ENCODE results near the gene STXBP5.
A peak's percentile ranks its signal among the peaks of the same experiment; 100 is the strongest.
"Not testable (repeated sequence)": the region's sequence is repeated elsewhere in the genome, so short reads cannot be mapped to it uniquely, and the experiment has no call there.

The STXBP5 gene

GRCh38 chr6:147297663-147298316 lies 93.6 kb downstream of the STXBP5 start:
- DNase-seq (ENCODE audit: low spot score) = no peak

GRCh38 chr6:147298461-147298860 lies 94.2 kb downstream of the STXBP5 start:
- no peak for DNase-seq (ENCODE audit: low spot score)

- DNase-seq (ENCODE audit: low spot score) = no peak
These were observed 94.8 kb downstream of the STXBP5 start for GRCh38 chr6:147299035-147299434.

- no peak for DNase-seq (ENCODE audit: low spot score)
These were observed 96.9 kb downstream of the STXBP5 start for GRCh38 chr6:147301070-147301469.

GRCh38 chr6:147304016-147304415 lies 99.8 kb downstream of the STXBP5 start:
- DNase-seq (ENCODE audit: low spot score) = no peak

GRCh38 chr6:147310521-147310920 lies 106.3 kb downstream of the STXBP5 start:
- no peak for DNase-seq (ENCODE audit: low spot score)

- no peak for DNase-seq (ENCODE audit: low spot score)
These were observed 107.0 kb downstream of the STXBP5 start for GRCh38 chr6:147311218-147311617.

GRCh38 chr6:147321260-147321659 lies 117.0 kb downstream of the STXBP5 start:
- DNase-seq (ENCODE audit: low spot score) = no peak

- DNase-seq (ENCODE audit: low spot score) = peak; percentile 37
These were observed 118.3 kb downstream of the STXBP5 start for GRCh38 chr6:147322299-147323162.

GRCh38 chr6:147325557-147325956 lies 121.3 kb downstream of the STXBP5 start:
- no peak for DNase-seq (ENCODE audit: low spot score)

- DNase-seq (ENCODE audit: low spot score) = no peak
These were observed 127.2 kb downstream of the STXBP5 start for GRCh38 chr6:147331401-147331800.

GRCh38 chr6:147337921-147338320 lies 133.7 kb downstream of the STXBP5 start:
- no peak for DNase-seq (ENCODE audit: low spot score)

GRCh38 chr6:147341486-147341885 lies 137.3 kb downstream of the STXBP5 start:
- DNase-seq (ENCODE audit: low spot score) = no peak

GRCh38 chr6:147345902-147346301 lies 141.7 kb downstream of the STXBP5 start:
- DNase-seq (ENCODE audit: low spot score) = no peak

GRCh38 chr6:147347179-147347881 lies 143.1 kb downstream of the STXBP5 start:
- DNase-seq (ENCODE audit: low spot score) = no peak

- DNase-seq (ENCODE audit: low spot score) = no peak
These were observed 143.8 kb downstream of the STXBP5 start for GRCh38 chr6:147347882-147348575.

GRCh38 chr6:147361311-147361981 lies 157.2 kb downstream of the STXBP5 start:
- no peak for DNase-seq (ENCODE audit: low spot score)

- no peak for DNase-seq (ENCODE audit: low spot score)
These were observed 162.1 kb downstream of the STXBP5 start for GRCh38 chr6:147366290-147366689.

- DNase-seq (ENCODE audit: low spot score) = no peak
These were observed 167.1 kb downstream of the STXBP5 start for GRCh38 chr6:147371325-147371724.

GRCh38 chr6:147372806-147373205 lies 168.6 kb downstream of the STXBP5 start:
- no peak for DNase-seq (ENCODE audit: low spot score)

GRCh38 chr6:147378819-147379218 lies 174.6 kb downstream of the STXBP5 start:
- DNase-seq (ENCODE audit: low spot score) = no peak

- not testable (repeated sequence) for DNase-seq (ENCODE audit: low spot score)
These were observed 176.6 kb downstream of the STXBP5 start for GRCh38 chr6:147380841-147381240.
